ENCODE results near the gene ISG20L2. TPM values are rescaled to one million over a fixed set of nuclear protein-coding genes. Genes with fewer than 3 reads are reported as not detected.
"Not testable (repeated sequence)": the region's sequence is repeated elsewhere in the genome, so short reads cannot be mapped to it uniquely, and the experiment has no call there.

The ISG20L2 gene
- total RNA-seq, 1 donor from 2014 or later = 12.3 TPM

GRCh38 chr1:156757572-156758253 is 29.1 kb upstream of the ISG20L2 start:
- intact Hi-C loops (cut with DNase I); ATAC-seq (ENCODE audit: poor library complexity): not testable (repeated sequence)
- peak; percentile 8 for DNase-seq

GRCh38 chr1:156756355-156756754 is 27.8 kb upstream of the ISG20L2 start:
- DNase-seq = no peak
- no peak for ATAC-seq (ENCODE audit: poor library complexity)
- intact Hi-C loops (cut with DNase I) = no loop called here

GRCh38 chr1:156755527-156755950 is 27.0 kb upstream of the ISG20L2 start:
- intact Hi-C loops (cut with DNase I) = no loop called here
- DNase-seq = no peak
- no peak for ATAC-seq (ENCODE audit: poor library complexity)

- ATAC-seq (ENCODE audit: poor library complexity) (no peak), DNase-seq (peak; percentile 14)
- intact Hi-C loops (cut with DNase I) = no loop called here
Measured at GRCh38 chr1:156754219-156754618, 25.7 kb upstream of the ISG20L2 start.

- DNase-seq = peak; percentile 37
- ATAC-seq (ENCODE audit: poor library complexity) = no peak
- intact Hi-C loops (cut with DNase I) = no loop called here
Measured at GRCh38 chr1:156752843-156753482, 24.4 kb upstream of the ISG20L2 start.

GRCh38 chr1:156751757-156752481 is 23.4 kb upstream of the ISG20L2 start:
- intact Hi-C loops (cut with DNase I) = no loop called here
- ATAC-seq (ENCODE audit: poor library complexity) (peak; percentile 81), DNase-seq (peak; percentile 98)

GRCh38 chr1:156751451-156751756 is 22.8 kb upstream of the ISG20L2 start, which contains the start of gene HDGF:
Gene HDGF, minus strand, starts transcription at chr1:156751675. Its CDS starts 246 bp downstream, at chr1:156751429.
- intact Hi-C loops (cut with DNase I) = no loop called here
- ATAC-seq (ENCODE audit: poor library complexity) (no peak), DNase-seq (no peak)

- intact Hi-C loops (cut with DNase I) = no loop called here
- DNase-seq (peak; percentile 76), ATAC-seq (ENCODE audit: poor library complexity) (peak; percentile 2)
Measured at GRCh38 chr1:156750711-156751450, 22.3 kb upstream of the ISG20L2 start.

GRCh38 chr1:156750191-156750672 is 21.7 kb upstream of the ISG20L2 start:
- ATAC-seq (ENCODE audit: poor library complexity) = no peak
- peak; percentile 39 for DNase-seq
- intact Hi-C loops (cut with DNase I) = no loop called here

GRCh38 chr1:156749419-156750118 is 21.0 kb upstream of the ISG20L2 start:
- DNase-seq (peak; percentile 30), ATAC-seq (ENCODE audit: poor library complexity) (no peak)
- intact Hi-C loops (cut with DNase I) = no loop called here

GRCh38 chr1:156748670-156749418 is 20.3 kb upstream of the ISG20L2 start:
- DNase-seq = peak; percentile 71
- intact Hi-C loops (cut with DNase I) = no loop called here
- peak; percentile 8 for ATAC-seq (ENCODE audit: poor library complexity)

GRCh38 chr1:156747742-156748669 is 19.4 kb upstream of the ISG20L2 start:
- intact Hi-C loops (cut with DNase I) = no loop called here
- peak; percentile 4 for ATAC-seq (ENCODE audit: poor library complexity)
- peak; percentile 44 for DNase-seq

GRCh38 chr1:156746728-156747631 is 18.4 kb upstream of the ISG20L2 start:
- intact Hi-C loops (cut with DNase I) = no loop called here
- peak; percentile 70 for ATAC-seq (ENCODE audit: poor library complexity)
- peak; percentile 95 for DNase-seq

GRCh38 chr1:156746406-156746727 is 17.8 kb upstream of the ISG20L2 start:
- DNase-seq (no peak), ATAC-seq (ENCODE audit: poor library complexity) (no peak)
- intact Hi-C loops (cut with DNase I) = no loop called here

- intact Hi-C loops (cut with DNase I) = no loop called here
- no peak for ATAC-seq (ENCODE audit: poor library complexity)
- no peak for DNase-seq
Measured at GRCh38 chr1:156745881-156746280, 17.3 kb upstream of the ISG20L2 start.
